HL-60 (cell line): Measurements from ENCODE around the gene BNIP5.
A peak's percentile ranks its signal among the peaks of the same experiment; 100 is the strongest.

Experiments
- GABPA ChIP-seq: IDR thresholded peaks from 2 replicates; pipeline ENCODE4 v1.6.1; 2012; ENCODE audit warnings: low read depth
- POLR2AphosphoS5 ChIP-seq: IDR thresholded peaks from 2 replicates; pipeline ENCODE4 v1.6.1; 2012; ENCODE audit warnings: low read depth
- SPI1 ChIP-seq: IDR thresholded peaks from 2 replicates; pipeline ENCODE4 v1.6.1; 2012; ENCODE audit warnings: low read depth, mild to moderate bottlenecking, borderline replicate concordance
- TF ChIP-seq, protein P1 (sequence below): IDR thresholded peaks from one replicate; pipeline ENCODE4 v1.5.1; 2011; ENCODE audit warnings: low read length, control low read depth, inconsistent platforms; ENCODE audit not compliant: insufficient read depth
- TF ChIP-seq, protein P2 (sequence below): IDR thresholded peaks from 2 replicates; pipeline ENCODE4 v1.6.1; 2012; ENCODE audit warnings: low read depth; ENCODE audit not compliant: insufficient replicate concordance

DNA sequence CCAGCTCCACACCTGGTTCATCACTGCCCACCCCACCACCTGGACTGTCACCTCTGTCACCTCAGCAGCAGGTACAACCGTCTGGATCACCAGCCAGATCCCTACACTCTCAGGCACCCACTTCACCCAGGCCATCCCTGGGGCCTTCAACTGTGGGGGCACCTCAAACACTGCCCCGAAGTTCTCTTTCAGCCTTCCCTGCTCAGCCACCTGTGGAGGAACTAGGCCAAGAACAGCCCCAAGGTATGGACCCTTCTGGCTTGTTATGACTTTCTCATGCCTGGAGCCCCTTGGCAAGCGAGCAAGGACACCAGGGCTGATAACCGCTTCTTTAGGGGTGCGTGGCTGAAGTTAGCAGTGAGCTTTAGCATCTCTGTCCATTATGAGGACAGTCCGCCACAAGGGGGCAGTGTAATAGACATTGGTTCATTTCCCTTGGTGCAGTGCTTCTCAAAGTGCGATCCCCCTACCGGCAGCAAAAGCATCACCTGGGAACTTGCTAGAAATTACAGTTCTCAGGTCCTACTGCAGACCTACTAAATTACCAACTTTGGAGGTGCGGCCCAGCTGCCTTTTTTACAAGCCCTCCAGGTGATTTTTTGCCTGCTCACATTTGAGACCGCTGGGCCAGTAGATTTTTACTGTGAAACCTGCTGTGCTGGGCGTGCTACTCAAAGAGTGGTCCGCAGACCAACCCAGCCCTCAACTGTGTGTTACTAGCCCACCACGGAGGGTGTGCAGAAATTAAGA is 34.3 kb downstream of the BNIP5 start:
- TF ChIP-seq SPI1 (no peak), POLR2AphosphoS5 (no peak), GABPA (no peak)
- TF ChIP-seq, protein P1, sequence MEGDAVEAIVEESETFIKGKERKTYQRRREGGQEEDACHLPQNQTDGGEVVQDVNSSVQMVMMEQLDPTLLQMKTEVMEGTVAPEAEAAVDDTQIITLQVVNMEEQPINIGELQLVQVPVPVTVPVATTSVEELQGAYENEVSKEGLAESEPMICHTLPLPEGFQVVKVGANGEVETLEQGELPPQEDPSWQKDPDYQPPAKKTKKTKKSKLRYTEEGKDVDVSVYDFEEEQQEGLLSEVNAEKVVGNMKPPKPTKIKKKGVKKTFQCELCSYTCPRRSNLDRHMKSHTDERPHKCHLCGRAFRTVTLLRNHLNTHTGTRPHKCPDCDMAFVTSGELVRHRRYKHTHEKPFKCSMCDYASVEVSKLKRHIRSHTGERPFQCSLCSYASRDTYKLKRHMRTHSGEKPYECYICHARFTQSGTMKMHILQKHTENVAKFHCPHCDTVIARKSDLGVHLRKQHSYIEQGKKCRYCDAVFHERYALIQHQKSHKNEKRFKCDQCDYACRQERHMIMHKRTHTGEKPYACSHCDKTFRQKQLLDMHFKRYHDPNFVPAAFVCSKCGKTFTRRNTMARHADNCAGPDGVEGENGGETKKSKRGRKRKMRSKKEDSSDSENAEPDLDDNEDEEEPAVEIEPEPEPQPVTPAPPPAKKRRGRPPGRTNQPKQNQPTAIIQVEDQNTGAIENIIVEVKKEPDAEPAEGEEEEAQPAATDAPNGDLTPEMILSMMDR, result peak; percentile 96
- TF ChIP-seq, protein P2, sequence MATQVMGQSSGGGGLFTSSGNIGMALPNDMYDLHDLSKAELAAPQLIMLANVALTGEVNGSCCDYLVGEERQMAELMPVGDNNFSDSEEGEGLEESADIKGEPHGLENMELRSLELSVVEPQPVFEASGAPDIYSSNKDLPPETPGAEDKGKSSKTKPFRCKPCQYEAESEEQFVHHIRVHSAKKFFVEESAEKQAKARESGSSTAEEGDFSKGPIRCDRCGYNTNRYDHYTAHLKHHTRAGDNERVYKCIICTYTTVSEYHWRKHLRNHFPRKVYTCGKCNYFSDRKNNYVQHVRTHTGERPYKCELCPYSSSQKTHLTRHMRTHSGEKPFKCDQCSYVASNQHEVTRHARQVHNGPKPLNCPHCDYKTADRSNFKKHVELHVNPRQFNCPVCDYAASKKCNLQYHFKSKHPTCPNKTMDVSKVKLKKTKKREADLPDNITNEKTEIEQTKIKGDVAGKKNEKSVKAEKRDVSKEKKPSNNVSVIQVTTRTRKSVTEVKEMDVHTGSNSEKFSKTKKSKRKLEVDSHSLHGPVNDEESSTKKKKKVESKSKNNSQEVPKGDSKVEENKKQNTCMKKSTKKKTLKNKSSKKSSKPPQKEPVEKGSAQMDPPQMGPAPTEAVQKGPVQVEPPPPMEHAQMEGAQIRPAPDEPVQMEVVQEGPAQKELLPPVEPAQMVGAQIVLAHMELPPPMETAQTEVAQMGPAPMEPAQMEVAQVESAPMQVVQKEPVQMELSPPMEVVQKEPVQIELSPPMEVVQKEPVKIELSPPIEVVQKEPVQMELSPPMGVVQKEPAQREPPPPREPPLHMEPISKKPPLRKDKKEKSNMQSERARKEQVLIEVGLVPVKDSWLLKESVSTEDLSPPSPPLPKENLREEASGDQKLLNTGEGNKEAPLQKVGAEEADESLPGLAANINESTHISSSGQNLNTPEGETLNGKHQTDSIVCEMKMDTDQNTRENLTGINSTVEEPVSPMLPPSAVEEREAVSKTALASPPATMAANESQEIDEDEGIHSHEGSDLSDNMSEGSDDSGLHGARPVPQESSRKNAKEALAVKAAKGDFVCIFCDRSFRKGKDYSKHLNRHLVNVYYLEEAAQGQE, result no peak
